Stimulated activated CD8-positive, alpha-beta memory T cell treated with anti-CD3 and anti-CD28 coated beads, Interleukin-2, amount 100 ng/mL, for 48 hours (primary cell): ENCODE results near the gene MAML3.

ENCODE experiments used
- DNase-seq, 2 donors: peaks; one replicate each; pipeline ENCODE4 v3.0.0-alpha.2; 2020; ENCODE audit warnings: low read depth in 2 of 2

Gene MAML3

GRCh38 chr4:139865537-139865936 is 288.4 kb downstream of the MAML3 start:
- no peak for DNase-seq

DNA sequence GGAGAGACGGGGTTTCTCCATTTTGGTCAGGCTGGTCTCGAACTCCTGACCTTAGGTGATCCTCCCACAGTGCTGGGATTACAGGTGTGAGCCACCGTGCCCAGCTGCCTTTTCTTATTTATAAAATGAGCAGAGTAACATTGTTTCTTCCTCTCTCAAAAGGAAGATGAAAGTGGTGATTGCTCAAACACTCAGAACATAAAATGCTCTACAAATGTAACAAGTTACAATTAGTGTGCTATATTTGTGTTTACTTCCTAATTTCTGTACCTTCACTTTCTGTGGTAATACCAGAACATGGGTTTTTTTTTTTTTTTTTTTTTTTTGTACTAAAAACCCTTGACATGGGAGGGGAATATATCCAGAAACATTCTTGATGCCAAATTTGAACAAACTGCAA is 290.5 kb downstream of the MAML3 start:
- DNase-seq = no peak

GRCh38 chr4:139861471-139861870 is 292.5 kb downstream of the MAML3 start:
- DNase-seq = no peak

GRCh38 chr4:139860435-139861024 is 293.5 kb downstream of the MAML3 start:
- DNase-seq = no peak

DNA sequence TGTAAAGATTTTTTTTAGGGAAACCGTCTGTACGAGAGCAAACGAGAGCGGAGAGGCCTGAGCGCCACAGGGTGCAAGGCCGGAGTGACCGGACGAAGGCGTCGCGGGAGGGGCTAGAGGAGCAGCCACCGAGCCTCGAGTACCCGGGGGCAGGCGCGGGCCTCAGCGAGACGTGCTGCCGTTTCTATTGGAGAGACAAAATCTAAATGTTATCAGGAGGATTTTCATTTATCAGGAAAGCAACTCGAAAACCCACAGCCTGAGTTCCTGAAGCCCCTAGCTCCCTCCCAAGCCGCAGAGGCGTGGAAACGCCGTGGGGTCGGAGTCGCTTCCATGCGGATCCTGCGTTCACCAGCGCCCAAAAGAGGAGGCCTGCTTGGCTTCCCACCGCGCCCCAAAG is 294.1 kb downstream of the MAML3 start:
- DNase-seq = no peak

GRCh38 chr4:139858436-139859205 is 295.4 kb downstream of the MAML3 start:
- no peak for DNase-seq

DNA sequence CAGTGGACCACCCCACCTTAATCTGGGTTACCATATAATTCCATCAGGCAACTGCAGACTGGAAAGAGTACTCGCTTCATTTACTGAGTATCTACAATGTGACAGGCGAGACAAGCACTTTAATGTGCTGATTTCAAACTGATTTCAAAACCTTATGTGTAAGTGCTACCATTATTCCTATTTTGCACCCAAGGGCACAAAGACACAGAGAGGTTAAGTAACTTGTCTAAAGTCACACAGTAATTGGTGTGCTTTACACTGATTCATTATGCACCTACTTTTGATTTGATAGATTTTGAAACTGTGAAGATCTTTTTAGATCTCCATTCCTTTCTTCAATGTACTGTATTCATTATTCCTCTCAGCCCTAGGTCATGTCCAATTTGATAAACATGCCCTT is 296.0 kb downstream of the MAML3 start:
- no peak for DNase-seq

- DNase-seq = no peak
Observed at GRCh38 chr4:139857021-139857420, 297.0 kb downstream of the MAML3 start.

DNA sequence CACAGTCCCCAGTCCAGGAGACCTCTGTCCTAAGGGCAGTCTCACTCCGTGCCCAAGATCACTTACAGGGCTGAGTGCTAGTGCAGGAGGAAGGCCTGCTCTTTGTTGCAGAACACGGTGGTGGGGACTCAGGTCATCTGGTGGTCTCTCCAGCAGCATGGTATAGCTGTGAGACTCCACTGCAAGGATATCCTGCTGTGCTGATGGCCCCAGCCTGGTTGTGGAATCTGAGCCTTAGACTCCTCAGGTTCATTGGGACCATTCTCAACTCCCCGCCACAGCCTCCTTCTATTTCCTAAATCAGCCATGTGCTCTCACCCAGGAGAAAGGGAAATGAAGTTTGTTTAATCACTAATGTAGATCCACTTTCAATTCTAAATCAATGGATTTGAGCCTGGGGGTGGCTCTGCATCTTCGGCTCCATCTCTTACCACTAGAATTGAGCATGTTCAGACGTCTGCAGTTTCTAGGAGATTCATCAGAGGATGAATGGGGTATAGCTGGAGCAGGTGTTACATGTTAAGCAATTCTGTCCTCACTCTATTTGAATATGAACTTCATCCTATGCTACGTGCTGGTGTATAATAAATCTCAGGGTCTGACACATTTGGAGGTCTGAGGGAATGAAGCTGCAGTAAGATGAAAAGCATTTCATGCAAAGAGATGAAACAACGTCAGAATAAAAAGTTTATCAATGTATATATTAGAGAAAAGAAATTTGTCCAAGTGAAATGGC is 299.1 kb downstream of the MAML3 start:
- DNase-seq = no peak

GRCh38 chr4:139853309-139853708 is 300.7 kb downstream of the MAML3 start:
- no peak for DNase-seq

DNA sequence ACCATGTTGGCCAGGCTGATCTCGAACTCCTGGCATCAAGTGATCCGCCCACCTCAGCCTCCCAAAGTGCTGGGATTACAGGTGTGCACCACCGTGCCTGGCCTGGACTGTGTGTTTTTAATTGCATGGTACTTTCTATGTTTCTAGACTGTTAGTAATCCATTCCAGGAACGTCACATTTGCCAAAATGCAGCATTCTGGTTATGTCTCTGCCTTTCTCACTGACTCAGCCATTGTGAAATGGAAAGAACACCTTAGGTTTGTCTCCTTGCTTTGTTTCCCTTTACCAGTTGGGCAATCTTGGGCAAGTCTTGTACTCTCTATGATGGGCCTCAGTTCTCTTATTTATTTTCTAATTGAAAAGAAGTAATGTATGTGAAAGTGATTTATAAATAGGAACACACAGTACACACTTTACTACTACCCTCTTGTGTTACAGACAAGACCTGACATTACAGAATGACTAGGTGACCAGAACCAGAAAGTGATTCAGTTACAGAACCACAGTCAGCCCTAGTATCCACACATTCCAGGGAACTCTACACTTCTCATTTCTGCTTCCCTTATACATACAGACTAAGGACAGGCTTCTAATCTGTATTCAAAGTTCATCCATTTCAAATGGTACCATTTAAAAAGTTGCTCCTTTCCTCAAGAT is 301.2 kb downstream of the MAML3 start:
- DNase-seq = no peak

DNA sequence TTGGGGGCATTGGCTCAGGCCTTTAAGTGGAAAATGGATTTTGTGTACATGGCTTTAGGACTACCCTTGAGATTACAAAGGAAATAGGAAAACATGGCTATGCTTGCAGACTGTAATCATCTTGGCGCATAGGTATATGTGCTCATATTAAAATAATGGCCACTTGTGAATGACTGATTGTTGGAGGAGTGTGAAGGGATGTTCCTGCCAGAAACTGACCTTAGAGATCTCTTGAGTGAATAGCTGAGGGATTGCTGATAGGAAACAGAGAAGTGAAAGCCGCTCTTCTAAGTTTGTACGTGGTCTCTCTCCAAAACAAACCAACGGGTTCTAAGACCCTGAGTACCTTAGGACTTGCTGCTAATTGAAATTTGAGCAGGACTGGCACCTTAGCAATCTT is 302.3 kb downstream of the MAML3 start:
- DNase-seq = no peak

DNA sequence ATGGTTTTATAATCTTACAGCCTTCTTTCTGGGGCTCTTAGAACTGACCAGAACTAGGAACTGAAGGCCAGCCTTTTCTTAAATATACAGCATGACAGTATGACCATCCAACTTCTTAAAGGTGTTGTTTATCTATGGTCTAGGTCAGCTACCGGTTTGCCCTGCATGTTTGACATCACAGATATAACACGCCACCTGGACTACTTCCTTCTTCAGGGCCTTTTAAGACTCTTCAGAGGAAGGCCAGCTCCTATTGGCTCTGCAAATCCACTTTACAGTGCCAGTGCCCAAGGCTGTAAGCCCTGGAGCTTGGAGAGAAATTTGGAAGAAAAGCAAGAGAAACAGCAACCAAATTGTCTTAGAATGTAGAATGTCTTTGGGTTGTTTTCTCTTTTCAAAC is 302.9 kb downstream of the MAML3 start:
- DNase-seq = no peak

DNA sequence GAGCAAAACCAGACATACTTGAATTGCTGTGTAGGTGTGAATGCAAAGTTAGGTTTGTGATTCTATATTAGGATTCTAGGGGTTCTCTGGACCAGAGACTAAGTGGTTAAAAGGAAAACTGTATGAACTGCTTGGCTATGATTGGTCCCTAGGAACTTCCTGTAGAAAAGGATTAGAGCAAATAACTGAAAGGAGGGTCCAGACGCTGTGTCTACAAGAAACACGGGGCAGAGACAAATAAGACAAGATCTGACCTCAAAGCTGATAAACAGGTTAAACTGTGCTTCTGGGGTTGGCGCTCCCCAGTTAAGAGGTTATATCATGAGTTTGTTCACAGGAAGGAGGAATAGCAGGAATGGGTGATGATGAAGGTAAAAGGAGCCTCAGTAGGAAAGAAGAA is 304.8 kb downstream of the MAML3 start:
- DNase-seq = no peak

GRCh38 chr4:139848028-139848427 is 306.0 kb downstream of the MAML3 start:
- no peak for DNase-seq

DNA sequence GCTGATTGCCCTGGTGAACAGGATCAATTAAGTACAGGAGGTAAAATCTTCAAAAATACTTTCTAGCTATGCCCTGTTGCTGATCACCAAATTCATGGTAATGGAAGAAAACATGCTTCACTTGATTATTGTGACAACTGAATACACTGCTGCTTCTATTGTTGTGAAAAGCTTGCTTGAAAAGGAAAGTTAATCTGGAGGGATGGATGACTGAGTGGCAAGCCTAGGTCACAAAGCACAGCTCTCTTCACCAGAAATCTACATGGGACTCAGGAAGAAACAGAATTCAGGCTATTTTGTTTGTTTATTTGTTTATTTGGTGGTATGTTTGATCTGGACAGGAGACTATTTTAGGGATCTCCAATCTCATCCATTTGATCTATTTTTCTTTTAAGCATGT is 306.4 kb downstream of the MAML3 start:
- no peak for DNase-seq

GRCh38 chr4:139846766-139847165 is 307.2 kb downstream of the MAML3 start:
- no peak for DNase-seq

GRCh38 chr4:139845453-139846093 is 308.4 kb downstream of the MAML3 start:
- no peak for DNase-seq

- DNase-seq = no peak
Observed at GRCh38 chr4:139844459-139845036, 309.4 kb downstream of the MAML3 start.

DNA sequence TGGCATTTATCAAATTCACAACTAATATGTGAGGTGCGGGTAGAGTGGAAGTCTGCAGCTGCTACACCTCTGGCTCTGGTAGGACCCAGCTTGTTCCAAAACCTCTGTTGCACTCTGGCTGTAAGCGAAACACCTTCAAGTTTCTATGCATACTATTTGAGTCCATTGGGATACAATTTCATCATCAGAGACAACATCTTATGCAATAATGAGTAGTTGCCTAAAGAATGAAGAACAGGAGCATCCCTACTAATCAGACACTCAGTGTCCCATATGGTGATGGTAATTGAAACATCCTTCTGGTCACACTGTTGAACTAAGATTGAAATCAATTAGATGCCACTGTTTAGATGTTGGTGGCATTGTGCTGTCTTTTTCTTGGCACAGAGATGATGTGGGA is 309.9 kb downstream of the MAML3 start:
- no peak for DNase-seq

GRCh38 chr4:139843641-139844040 is 310.3 kb downstream of the MAML3 start:
- DNase-seq = no peak
